NT2/D1 (cell line): ENCODE results near the gene SH3GL2.

ENCODE experiments used
- SUZ12 ChIP-seq: IDR thresholded peaks from 2 replicates; pipeline ENCODE4 v1.6.1; 2011; ENCODE audit not compliant: insufficient read length, insufficient read depth; ENCODE audit errors: extremely low read depth
- ZNF274 ChIP-seq: IDR thresholded peaks from 2 replicates; pipeline ENCODE4 v1.6.1; 2011; ENCODE audit warnings: mild to moderate bottlenecking, low read depth, low read length

DNA sequence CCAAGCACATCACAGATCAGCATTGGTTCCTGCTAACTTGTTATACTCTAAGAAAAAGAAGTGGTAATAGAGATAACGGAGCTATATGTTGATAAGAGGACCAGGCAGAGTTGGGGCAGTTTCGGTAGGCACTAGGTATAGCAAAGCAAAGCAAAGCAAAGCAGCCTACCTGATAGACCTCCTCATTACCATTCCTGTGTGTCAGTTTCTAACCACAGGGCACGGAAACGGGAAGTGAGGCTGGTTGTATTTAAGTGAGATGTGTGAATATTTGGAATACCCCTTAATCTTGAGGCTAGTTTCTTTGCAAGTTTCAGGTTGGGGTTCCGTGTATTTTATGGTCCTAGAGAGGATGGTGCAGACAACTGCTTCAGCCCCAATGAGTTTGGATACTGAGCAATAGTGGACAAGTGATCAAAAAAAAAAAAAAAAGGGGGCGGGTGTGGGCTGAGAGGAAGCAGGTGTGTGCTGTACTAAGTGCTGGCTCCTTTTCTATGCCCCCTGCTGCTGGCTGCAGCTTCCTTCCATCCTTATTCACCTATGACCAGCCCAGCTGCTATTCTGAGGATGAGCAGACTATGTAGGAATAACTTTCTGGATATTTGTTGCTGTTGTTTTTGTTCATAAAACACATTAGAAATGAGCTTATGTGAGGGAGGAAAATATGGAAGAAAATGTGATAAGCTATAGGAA is 183.3 kb downstream of the SH3GL2 start:
- no peak for TF ChIP-seq SUZ12
- TF ChIP-seq ZNF274, result no peak
